Adrenal gland (tissue), 12 donors: ENCODE measurements around the gene TRAPPC5. TPM values are rescaled to one million over a fixed set of nuclear protein-coding genes. Genes with fewer than 3 reads are reported as not detected.

Experiments used
- DNase-seq, 7 donors: peaks; one replicate each; pipeline ENCODE4 v3.0.0-alpha.2; 2019 to 2020
- H3K27ac ChIP-seq, 5 donors: fragments of 200-600 bp; sonication (generic) in 4 of 5; 1 replicate in 3 of 5; 2 replicates in 2 of 5; pipeline versions ENCODE4 v1.5.1 to v1.8.0; 2016 to 2020; ENCODE audit warnings: mild to moderate bottlenecking in 1 of 5
- H3K27me3 ChIP-seq: fragments of 200-600 bp; 2 replicates; pipeline ENCODE4 v1.8.0; 2021
- H3K36me3 ChIP-seq, 2 donors: fragments of 200-600 bp; replicated peaks in 1 of 2; 1 replicate in 1 of 2; 2 replicates in 1 of 2; pipeline versions ENCODE4 v1.5.1 to v1.8.0; 2018 to 2022
- H3K4me1 ChIP-seq, 2 donors: fragments of 200-600 bp; replicated peaks in 1 of 2; 1 replicate in 1 of 2; 2 replicates in 1 of 2; pipeline versions ENCODE4 v1.5.1 to v1.8.0; 2018 to 2021
- H3K4me3 ChIP-seq, 4 donors: fragments of 200-600 bp; sonication (generic) in 3 of 4; one replicate each; pipeline ENCODE4 v1.5.1; 2016 to 2018
- H3K9me3 ChIP-seq, 3 donors: fragments of 200-600 bp; sonication (generic) in 1 of 3; replicated peaks in 1 of 3; 1 replicate in 2 of 3; 2 replicates in 1 of 3; pipeline versions ENCODE4 v1.5.1 to v1.8.0; 2016 to 2021
- CTCF ChIP-seq, 6 experiments: fragments of 450-650 bp in 4 of 6; fragments of 200-600 bp in 2 of 6; sonication (generic) in 1 of 6; IDR thresholded peaks; 1 replicate in 5 of 6; 2 replicates in 1 of 6; pipeline versions ENCODE4 v1.5.1 to v1.8.0; 2016 to 2021; ENCODE audit warnings: antibody characterized with exemption in 6 of 6, mild to moderate bottlenecking in 2 of 6, moderate library complexity in 1 of 6
- POLR2A ChIP-seq, 2 donors: fragments of 450-650 bp; IDR thresholded peaks; one replicate each; pipeline ENCODE4 v1.6.1; 2017; ENCODE audit warnings: antibody characterized with exemption in 2 of 2, mild to moderate bottlenecking in 2 of 2, moderate library complexity in 1 of 2
- WGBS, 4 donors: extraction: QIAGEN DNeasy Blood & Tissue Kit in 2 of 4; methylation state at CpG; one replicate each; pipeline versions ENCODE4 v1.1.5 to v1.1.7; 2013 to 2017; 5-methylcytosine and 5-hydroxymethylcytosine counted together
- intact Hi-C, 2 donors: fragments of 100-400 bp; cut with DNase I; formaldehyde crosslinking; loops; one replicate each; pipeline versions ENCODE4 v1.14.1 to v1.15.0; 2022 to 2023
- polyA plus RNA-seq, 3 donors: library from polyadenylated mRNA; stranded (reverse); fragments of 200-250 nt in 2 of 3; fragments of 350-450 nt in 1 of 3; fragmentation: Illumina TruSeq in 1 of 3; extraction: RNeasy Lipid Tissue Mini Kit (QIAGEN cat#74804) in 1 of 3; gene quantifications; one replicate each; pipeline ENCODE4 v1.2.3, GENCODE V29; 2013 to 2014
- total RNA-seq, 9 donors: library from RNA; depleted of rRNA in 4 of 9; stranded (reverse); fragments of >200 nt in 4 of 9; fragments of 120-200 nt in 1 of 9; fragmentation: NEBNext Ultra II Directional in 1 of 9; extraction: Animal tissue kit (Norgen Biotek cat#: 25700) in 1 of 9; gene quantifications; one replicate each; pipeline versions ENCODE4 v1.1.0 to v1.2.4, GENCODE V29; 2013 to 2023
- donor health status: healthy with polysubstance abuse.
- donor health status: Bipolar disorder and iron deficiency.
- donor health status: DM: yes; HTN: yes; CAD: no.
- donor health status: DM: no; HTN: no; CAD: no.
- donor health status: DM: no; HTN: no; CAD: no.
- donor health status: DM: yes; HTN: yes; CAD: no.

The TRAPPC5 gene
- total and polyA plus RNA-seq, 12 donors, result 5.6 to 502 (median 153) TPM

- Histone ChIP-seq H3K4me3 (no peak overlapping the region), H3K36me3 (no peaks in the 10 kb centered on the region), H3K27me3 (no peaks in the 10 kb centered on the region), H3K9me3 (no peaks in the 10 kb centered on the region), H3K27ac (no peak overlapping the region), H3K4me1 (no peaks in the 10 kb centered on the region)
- 75 to 91% (median 84%) methylated on average over 5 of the region's 5 CpGs for WGBS, 4 donors
- no peak for DNase-seq
- intact Hi-C loops, result no loop called here
- TF ChIP-seq CTCF (IDR thresholded peaks at IDR 0.05), result no peak
- no peak for TF ChIP-seq POLR2A (IDR thresholded peaks at IDR 0.05)
Measured at GRCh38 chr19:7710616-7711015, 30.0 kb downstream of the TRAPPC5 start.

- H3K9me3 ChIP-seq, result no peaks in the 10 kb centered on the region
- H3K4me3 ChIP-seq, result no peak overlapping the region
- H3K4me1 ChIP-seq, result no peaks in the 10 kb centered on the region
- 56 to 86% (median 66%) methylated on average over 1 of the region's 1 CpG for WGBS, 4 donors
- no peaks in the 10 kb centered on the region for H3K27me3 ChIP-seq
- no peak overlapping the region for H3K27ac ChIP-seq
- no peak for DNase-seq
- no peaks in the 10 kb centered on the region for H3K36me3 ChIP-seq
- intact Hi-C loops, result no loop called here
- TF ChIP-seq CTCF (IDR thresholded peaks at IDR 0.05), result no peak
- TF ChIP-seq POLR2A (IDR thresholded peaks at IDR 0.05), result no peak
Measured at GRCh38 chr19:7715671-7716070, 35.0 kb downstream of the TRAPPC5 start.

- H3K4me1 ChIP-seq, result no peaks in the 10 kb centered on the region
- intact Hi-C loops, result no loop called here
- H3K36me3 ChIP-seq, result no peaks in the 10 kb centered on the region
- no peak for DNase-seq
- no peaks in the 10 kb centered on the region for H3K9me3 ChIP-seq
- H3K27me3 ChIP-seq, result no peaks in the 10 kb centered on the region
- TF ChIP-seq POLR2A (IDR thresholded peaks at IDR 0.05) (no peak), CTCF (IDR thresholded peaks at IDR 0.05) (no peak)
- H3K4me3 ChIP-seq, result no peak overlapping the region
- WGBS, 4 donors, result 59 to 87% (median 77%) methylated on average over 1 of the region's 1 CpG
- no peak overlapping the region for H3K27ac ChIP-seq
Measured at GRCh38 chr19:7716762-7717161, 36.1 kb downstream of the TRAPPC5 start.

- peak in 1 of 7 donors; percentile 27 for DNase-seq
- intact Hi-C loops, result no loop called here
- Histone ChIP-seq H3K36me3 (no peaks in the 10 kb centered on the region), H3K4me1 (no peaks in the 10 kb centered on the region), H3K27me3 (no peaks in the 10 kb centered on the region), H3K9me3 (no peaks in the 10 kb centered on the region), H3K4me3 (no peak overlapping the region), H3K27ac (no peak overlapping the region)
- 55 to 67% (median 64%) methylated on average over 8 of the region's 8 CpGs for WGBS, 4 donors
- TF ChIP-seq POLR2A (IDR thresholded peaks at IDR 0.05) (no peak), CTCF (IDR thresholded peaks at IDR 0.05) (no peak)
Measured at GRCh38 chr19:7718668-7719067, 38.0 kb downstream of the TRAPPC5 start.
